ENCODE measurements around the gene RSBN1L. TPM values are rescaled to one million over a fixed set of nuclear protein-coding genes. Genes with fewer than 3 reads are reported as not detected.
"Not testable (repeated sequence)": the region's sequence is repeated elsewhere in the genome, so short reads cannot be mapped to it uniquely, and the experiment has no call there.

RSBN1L gene
- total and polyA plus RNA-seq, 12 donors, result 7.9 to 21.3 (median 13.1) TPM

GRCh38 chr7:77710861-77711260 lies 14.6 kb downstream of the RSBN1L start:
- H3K4me1 ChIP-seq (replicated peaks in 1 of 2), result peaks cover 12 to 32% of the 10 kb centered on the region in 2 donors
- 65 to 75% (median 68%) methylated on average over 3 of the region's 3 CpGs for WGBS, 4 donors
- intact Hi-C loops (cut with DNase I), result no loop called here
- no peaks in the 10 kb centered on the region for H3K27me3 ChIP-seq
- DNase-seq, result no peak
- H3K9me3 ChIP-seq (replicated peaks in 1 of 3), result no peaks in the 10 kb centered on the region
- no peak overlapping the region for H3K27ac ChIP-seq
- TF ChIP-seq POLR2A (IDR thresholded peaks at IDR 0.05), result no peak
- no peak for TF ChIP-seq CTCF (IDR thresholded peaks at IDR 0.05)
- H3K4me3 ChIP-seq, result no peak overlapping the region
- no peaks in the 10 kb centered on the region for H3K36me3 ChIP-seq (replicated peaks in 1 of 2)

GRCh38 chr7:77714195-77714594 lies 17.9 kb downstream of the RSBN1L start:
- Histone ChIP-seq H3K4me3 (no peak overlapping the region), H3K36me3 (replicated peaks in 1 of 2) (no peaks in the 10 kb centered on the region), H3K27me3 (no peaks in the 10 kb centered on the region), H3K9me3 (replicated peaks in 1 of 3) (no peaks in the 10 kb centered on the region), H3K27ac (no peak overlapping the region), H3K4me1 (replicated peaks in 1 of 2) (peaks cover 0 to 24% of the 10 kb centered on the region in 2 donors)
- DNase-seq, result no peak
- WGBS, 4 donors, result 83 to 86% (median 85%) methylated on average over 2 of the region's 2 CpGs
- TF ChIP-seq CTCF (IDR thresholded peaks at IDR 0.05) (no peak), POLR2A (IDR thresholded peaks at IDR 0.05) (no peak)
- intact Hi-C loops (cut with DNase I), result no loop called here

GRCh38 chr7:77714931-77715330 lies 18.7 kb downstream of the RSBN1L start:
- H3K9me3 ChIP-seq (replicated peaks in 1 of 3); H3K4me3 ChIP-seq; H3K36me3 ChIP-seq (replicated peaks in 1 of 2); H3K27me3 ChIP-seq; intact Hi-C loops (cut with DNase I): not testable (repeated sequence)
- Histone ChIP-seq H3K4me1 (replicated peaks in 1 of 2) (peaks cover 0 to 18% of the 10 kb centered on the region in 2 donors), H3K27ac (peak overlapping the region in 1 of 5 donors; percentile 63)
- DNase-seq, result peak in 4 of 7 donors; percentile 41 to 57 (median 48)

GRCh38 chr7:77716804-77717203 lies 20.5 kb downstream of the RSBN1L start:
- Histone ChIP-seq H3K4me1 (replicated peaks in 1 of 2) (peaks cover 0 to 28% of the 10 kb centered on the region in 2 donors), H3K27ac (no peak overlapping the region), H3K9me3 (replicated peaks in 1 of 3) (no peaks in the 10 kb centered on the region), H3K27me3 (no peaks in the 10 kb centered on the region), H3K4me3 (no peak overlapping the region), H3K36me3 (replicated peaks in 1 of 2) (no peaks in the 10 kb centered on the region)
- intact Hi-C loops (cut with DNase I), result no loop called here
- DNase-seq, result no peak
- TF ChIP-seq POLR2A (IDR thresholded peaks at IDR 0.05) (no peak), CTCF (IDR thresholded peaks at IDR 0.05) (no peak)
- WGBS, 4 donors, result 97 to 99% (median 98%) methylated on average over 3 of the region's 3 CpGs

GRCh38 chr7:77717566-77717965 lies 21.3 kb downstream of the RSBN1L start:
- DNase-seq; H3K27ac ChIP-seq; H3K4me3 ChIP-seq; intact Hi-C loops (cut with DNase I); H3K27me3 ChIP-seq; H3K9me3 ChIP-seq (replicated peaks in 1 of 3); H3K36me3 ChIP-seq (replicated peaks in 1 of 2): not testable (repeated sequence)
- 96 to 98% (median 97%) methylated on average over 5 of the region's 5 CpGs for WGBS, 4 donors
- H3K4me1 ChIP-seq (replicated peaks in 1 of 2), result peaks cover 0 to 30% of the 10 kb centered on the region in 2 donors
